Astrocyte (in vitro differentiated cells and primary cell): ENCODE data around the gene RAPGEF2. TPM values are rescaled to one million over a fixed set of nuclear protein-coding genes. Genes with fewer than 3 reads are reported as not detected.

ENCODE experiments used
- DNase-seq: peaks from one replicate; pipeline ENCODE4 v3.0.0-alpha.2; 2010; ENCODE audit warnings: low read depth
- FAIRE-seq: peaks from 2 replicates; lab custom pipeline; 2011; peaks lifted over from hg19 to GRCh38; lab: Jason Lieb, UNC
- H2AFZ ChIP-seq: 2 replicates; pipeline ENCODE4 v1.6.0; 2012; ENCODE audit warnings: low read depth, low read length, inconsistent platforms
- H3K27ac ChIP-seq: 2 replicates; pipeline ENCODE4 v1.5.1; 2011; ENCODE audit warnings: low read depth, low read length, inconsistent platforms
- H3K27me3 ChIP-seq: 2 replicates; pipeline ENCODE4 v1.6.0; 2011; ENCODE audit warnings: low read length, inconsistent platforms; ENCODE audit not compliant: insufficient read depth
- H3K36me3 ChIP-seq: 2 replicates; pipeline ENCODE4 v1.5.1; 2011; ENCODE audit warnings: low read length, inconsistent platforms; ENCODE audit not compliant: insufficient read depth
- H3K4me1 ChIP-seq: 2 replicates; pipeline ENCODE4 v1.5.1; 2011; ENCODE audit warnings: low read length, inconsistent platforms; ENCODE audit not compliant: insufficient read depth
- H3K4me2 ChIP-seq: 2 replicates; pipeline ENCODE4 v1.6.0; 2012; ENCODE audit warnings: low read length, inconsistent platforms
- H3K4me3 ChIP-seq: 2 replicates; pipeline ENCODE4 v1.5.1; 2011; ENCODE audit warnings: low read depth, mild to moderate bottlenecking, low read length, inconsistent platforms; ENCODE audit not compliant: insufficient read depth
- H3K79me2 ChIP-seq: 2 replicates; pipeline ENCODE4 v1.6.0; 2012; ENCODE audit warnings: mild to moderate bottlenecking, low read length, inconsistent platforms; ENCODE audit not compliant: insufficient read depth
- H3K9ac ChIP-seq: 2 replicates; pipeline ENCODE4 v1.6.0; 2012; ENCODE audit warnings: mild to moderate bottlenecking, low read length, inconsistent platforms
- H3K9me3 ChIP-seq: 2 replicates; pipeline ENCODE4 v1.5.1; 2012; ENCODE audit warnings: low read depth, mild to moderate bottlenecking, low read length, inconsistent platforms; ENCODE audit not compliant: insufficient read depth
- H4K20me1 ChIP-seq: 2 replicates; pipeline ENCODE4 v1.6.0; 2012; ENCODE audit warnings: low read length, inconsistent platforms; ENCODE audit not compliant: insufficient read depth
- H3K27ac Mint-ChIP-seq: one replicate; pipeline ENCODE4 v1.8.0; 2021; ENCODE audit warnings: mild to moderate bottlenecking, mixed read lengths; ENCODE audit not compliant: unreplicated experiment
- H3K27me3 Mint-ChIP-seq: one replicate; pipeline ENCODE4 v1.8.0; 2021; ENCODE audit warnings: low read depth, mixed read lengths; ENCODE audit not compliant: unreplicated experiment
- H3K36me3 Mint-ChIP-seq: one replicate; pipeline ENCODE4 v1.8.0; 2021; ENCODE audit warnings: low read depth, mixed read lengths; ENCODE audit not compliant: unreplicated experiment
- H3K4me1 Mint-ChIP-seq: one replicate; pipeline ENCODE4 v1.8.0; 2021; ENCODE audit warnings: low read depth, mixed read lengths; ENCODE audit not compliant: unreplicated experiment
- H3K4me3 Mint-ChIP-seq: one replicate; pipeline ENCODE4 v1.8.0; 2021; ENCODE audit warnings: mild to moderate bottlenecking, moderate library complexity, mixed read lengths; ENCODE audit not compliant: unreplicated experiment
- H3K9me3 Mint-ChIP-seq: one replicate; pipeline ENCODE4 v1.8.0; 2021; ENCODE audit warnings: mild to moderate bottlenecking, mixed read lengths; ENCODE audit not compliant: unreplicated experiment
- EZH2 ChIP-seq: IDR thresholded peaks from 2 replicates; pipeline ENCODE4 v1.6.1; 2012; ENCODE audit warnings: mild to moderate bottlenecking, low read length, inconsistent platforms; ENCODE audit not compliant: insufficient read depth
- total RNA-seq: library from RNA; stranded (reverse); gene quantifications from 2 replicates; pipeline ENCODE4 v1.2.1, GENCODE V29; 2021
- TF ChIP-seq, protein P1 (sequence below): IDR thresholded peaks from 2 replicates; pipeline ENCODE4 v1.5.1; 2011; ENCODE audit warnings: low read depth, mild to moderate bottlenecking, inconsistent platforms, low read length, moderate library complexity; ENCODE audit not compliant: insufficient read depth

Gene RAPGEF2
- total RNA-seq, 1 donor from 2014 or later: 59.0 TPM

DNA sequence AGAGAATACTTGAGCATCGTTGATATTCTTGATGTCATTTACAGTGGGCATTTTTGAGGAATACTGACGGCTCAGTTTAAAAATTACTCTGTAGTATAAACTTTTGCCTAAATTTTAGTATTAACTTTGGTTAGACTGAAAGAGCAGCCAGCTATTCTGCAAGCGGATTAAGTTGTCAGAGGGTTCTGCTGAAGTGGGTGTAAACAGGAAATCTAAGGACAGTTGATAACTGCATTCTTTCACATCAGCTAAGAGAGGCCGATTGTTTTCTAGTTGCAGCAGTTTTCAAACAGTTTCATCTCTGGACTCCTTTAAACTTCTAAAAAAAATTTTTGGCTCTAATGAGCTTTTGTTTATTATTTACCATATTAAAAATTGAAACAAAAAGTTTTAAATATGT lies 149.6 kb downstream of the RAPGEF2 start:
- FAIRE-seq: no peak
- H3K9me3 ChIP-seq: no peaks in the 10 kb centered on the region
- H3K9me3 Mint-ChIP-seq: peaks cover 4% of the 10 kb centered on the region

DNA sequence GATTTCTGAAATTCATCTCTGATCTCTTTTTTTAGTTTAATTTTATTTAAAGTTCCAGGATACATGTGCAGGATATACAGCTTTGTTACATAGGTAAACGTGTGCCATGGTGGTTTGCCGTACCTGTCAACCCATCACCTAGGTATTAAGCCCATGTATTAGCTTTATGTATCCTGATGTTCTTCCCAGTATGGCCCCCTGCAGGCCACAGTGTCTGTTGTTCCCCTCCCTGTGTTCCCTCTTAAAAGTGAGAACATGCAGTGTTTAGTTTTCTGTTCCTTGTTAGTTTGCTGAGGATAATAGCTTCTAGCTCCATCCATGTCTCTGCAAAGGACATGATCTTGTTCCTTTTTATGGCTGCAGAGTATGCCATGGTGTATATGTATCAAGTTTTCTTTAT lies 153.2 kb downstream of the RAPGEF2 start:
- H3K27ac Mint-ChIP-seq: no peak overlapping the region
- no peaks in the 10 kb centered on the region for H3K36me3 ChIP-seq
- H3K9me3 Mint-ChIP-seq: peaks cover 4% of the 10 kb centered on the region
- DNase-seq (no peak), FAIRE-seq (no peak)
- H3K27me3 Mint-ChIP-seq: no peaks in the 10 kb centered on the region
- no peaks in the 10 kb centered on the region for H4K20me1 ChIP-seq
- no peak overlapping the region for H3K9ac ChIP-seq
- H3K27ac ChIP-seq: no peak overlapping the region
- no peak for TF ChIP-seq EZH2
- H3K27me3 ChIP-seq: no peaks in the 10 kb centered on the region
- H3K36me3 Mint-ChIP-seq: peaks cover 27% of the 10 kb centered on the region
- H3K4me3 Mint-ChIP-seq: no peak overlapping the region
- H3K4me1 ChIP-seq: no peaks in the 10 kb centered on the region
- H3K4me2 ChIP-seq: no peak overlapping the region
- peaks cover 4% of the 10 kb centered on the region for H3K4me1 Mint-ChIP-seq
- peaks cover 9% of the 10 kb centered on the region for H3K79me2 ChIP-seq
- no peaks in the 10 kb centered on the region for H3K9me3 ChIP-seq
- no peak overlapping the region for H3K4me3 ChIP-seq
- no peak overlapping the region for H2AFZ ChIP-seq

More for the DNA sequence above, 149.6 kb downstream of the RAPGEF2 start:
- no peak overlapping the region for H2AFZ ChIP-seq
- no peak overlapping the region for H3K4me2 ChIP-seq
- Mint-ChIP-seq H3K27ac (no peak overlapping the region), H3K4me1 (peaks cover 17% of the 10 kb centered on the region), H3K4me3 (no peak overlapping the region), H3K36me3 (peaks cover 24% of the 10 kb centered on the region), H3K27me3 (no peaks in the 10 kb centered on the region)
- DNase-seq: no peak
- H3K4me1 ChIP-seq: peaks cover 10% of the 10 kb centered on the region
- no peaks in the 10 kb centered on the region for H4K20me1 ChIP-seq
- H3K27ac ChIP-seq: no peak overlapping the region
- TF ChIP-seq EZH2: no peak
- H3K79me2 ChIP-seq: peaks cover 7% of the 10 kb centered on the region
- H3K36me3 ChIP-seq: no peaks in the 10 kb centered on the region
- no peak overlapping the region for H3K9ac ChIP-seq
- no peaks in the 10 kb centered on the region for H3K27me3 ChIP-seq
- H3K4me3 ChIP-seq: no peak overlapping the region

DNA sequence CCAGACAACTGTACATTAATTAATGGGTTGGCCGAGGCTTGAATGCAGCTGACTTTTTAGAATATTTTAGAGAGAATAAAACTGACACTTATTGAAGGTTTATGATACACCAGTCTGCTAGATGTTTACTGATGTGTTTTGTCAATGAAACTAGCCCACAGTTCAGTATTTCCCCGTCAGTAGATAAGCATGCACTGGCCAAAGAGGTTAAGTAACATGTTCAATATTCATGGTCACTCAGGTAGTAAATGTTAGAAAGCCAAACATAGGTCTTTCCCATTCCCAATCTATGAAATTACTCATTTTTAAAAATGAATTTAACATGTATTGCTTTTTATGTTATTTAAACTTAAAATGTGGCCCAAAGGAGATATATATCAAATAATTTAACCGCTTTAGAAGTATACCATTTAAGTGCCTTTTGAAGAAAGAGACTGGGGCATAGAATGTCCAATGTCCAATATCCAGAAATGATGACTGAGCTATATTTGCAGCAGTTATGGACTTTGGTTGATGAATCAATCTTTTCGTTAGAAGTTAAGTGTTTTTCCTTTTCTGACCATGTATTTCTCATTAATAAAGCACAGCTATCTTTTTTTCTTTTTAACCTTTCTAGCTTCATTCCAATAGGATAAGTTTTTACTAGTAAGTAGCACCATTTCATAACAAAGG lies 156.1 kb downstream of the RAPGEF2 start:
- peaks cover 4% of the 10 kb centered on the region for H3K9me3 Mint-ChIP-seq
- no peaks in the 10 kb centered on the region for H3K9me3 ChIP-seq
- H4K20me1 ChIP-seq: no peaks in the 10 kb centered on the region
- TF ChIP-seq, protein P1, sequence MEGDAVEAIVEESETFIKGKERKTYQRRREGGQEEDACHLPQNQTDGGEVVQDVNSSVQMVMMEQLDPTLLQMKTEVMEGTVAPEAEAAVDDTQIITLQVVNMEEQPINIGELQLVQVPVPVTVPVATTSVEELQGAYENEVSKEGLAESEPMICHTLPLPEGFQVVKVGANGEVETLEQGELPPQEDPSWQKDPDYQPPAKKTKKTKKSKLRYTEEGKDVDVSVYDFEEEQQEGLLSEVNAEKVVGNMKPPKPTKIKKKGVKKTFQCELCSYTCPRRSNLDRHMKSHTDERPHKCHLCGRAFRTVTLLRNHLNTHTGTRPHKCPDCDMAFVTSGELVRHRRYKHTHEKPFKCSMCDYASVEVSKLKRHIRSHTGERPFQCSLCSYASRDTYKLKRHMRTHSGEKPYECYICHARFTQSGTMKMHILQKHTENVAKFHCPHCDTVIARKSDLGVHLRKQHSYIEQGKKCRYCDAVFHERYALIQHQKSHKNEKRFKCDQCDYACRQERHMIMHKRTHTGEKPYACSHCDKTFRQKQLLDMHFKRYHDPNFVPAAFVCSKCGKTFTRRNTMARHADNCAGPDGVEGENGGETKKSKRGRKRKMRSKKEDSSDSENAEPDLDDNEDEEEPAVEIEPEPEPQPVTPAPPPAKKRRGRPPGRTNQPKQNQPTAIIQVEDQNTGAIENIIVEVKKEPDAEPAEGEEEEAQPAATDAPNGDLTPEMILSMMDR: no peak
- TF ChIP-seq EZH2: no peak
- H3K9ac ChIP-seq: no peak overlapping the region
- no peaks in the 10 kb centered on the region for H3K27me3 ChIP-seq
- DNase-seq: no peak
- no peak for FAIRE-seq
- no peak overlapping the region for H3K4me2 ChIP-seq
- no peaks in the 10 kb centered on the region for H3K27me3 Mint-ChIP-seq
- H3K27ac Mint-ChIP-seq: no peak overlapping the region
- H3K36me3 Mint-ChIP-seq: peaks cover 15% of the 10 kb centered on the region
- H3K4me3 ChIP-seq: no peak overlapping the region
- H2AFZ ChIP-seq: no peak overlapping the region
- H3K27ac ChIP-seq: no peak overlapping the region
- no peak overlapping the region for H3K4me3 Mint-ChIP-seq
- H3K36me3 ChIP-seq: no peaks in the 10 kb centered on the region
- H3K4me1 Mint-ChIP-seq: no peaks in the 10 kb centered on the region
- H3K79me2 ChIP-seq: peaks cover 9% of the 10 kb centered on the region
- no peaks in the 10 kb centered on the region for H3K4me1 ChIP-seq
